ENCODE measurements around the gene SUSD6. TPM values are rescaled to one million over a fixed set of nuclear protein-coding genes. Genes with fewer than 3 reads are reported as not detected.
A peak's percentile ranks its signal among the peaks of the same experiment; 100 is the strongest.

The SUSD6 gene
- total and polyA plus RNA-seq, 9 of the 15 experiments (the other 6 are each of a cell fraction or from before 2014, with no cell fraction given), result 2.9 to 20.7 (median 5.6) TPM

DNA sequence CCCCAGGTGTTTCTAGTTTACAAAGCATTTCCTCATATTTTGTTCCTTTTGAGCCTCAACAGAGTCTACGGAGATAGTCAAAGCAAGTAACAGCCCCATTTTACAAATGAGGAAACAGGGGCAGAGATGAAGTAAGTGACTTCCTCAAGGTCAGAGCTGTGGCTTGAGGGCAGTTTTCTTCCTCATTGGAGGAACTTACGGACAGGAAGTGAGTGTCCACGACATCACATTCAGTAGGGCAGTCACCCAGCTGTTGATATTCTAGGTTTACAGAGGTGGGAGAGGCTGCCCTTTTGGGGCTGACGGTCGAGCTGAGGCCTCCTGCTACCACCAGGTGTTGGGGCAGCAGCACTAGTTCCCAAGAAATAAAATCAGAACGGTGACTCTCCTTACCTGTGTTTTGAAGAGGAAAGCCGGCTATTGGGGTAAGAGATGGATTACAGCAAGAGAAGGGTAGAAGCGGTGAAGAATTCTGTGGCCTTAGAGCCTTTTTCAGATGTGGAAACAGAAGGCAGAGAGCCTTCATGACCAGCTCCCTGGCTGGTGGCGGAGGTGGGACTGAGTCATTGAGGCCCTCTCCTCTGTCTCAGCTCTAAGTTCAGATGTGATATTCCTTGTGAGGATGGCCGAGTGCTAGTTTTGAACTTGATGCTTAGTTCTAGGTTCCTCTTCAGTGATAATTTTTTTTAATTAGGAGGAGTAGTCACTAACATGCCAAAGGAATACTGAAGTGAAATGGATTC is 41.7 kb downstream of the SUSD6 start (continued):
- TF ChIP-seq NFE2 (IDR thresholded peaks at IDR 0.05; ENCODE audit: low read depth) (no peak), MTA1 (IDR thresholded peaks at IDR 0.05; ENCODE audit: borderline replicate concordance) (no peak), ZNF134 (CRISPR knock-in tag; conservative IDR thresholded peaks at IDR 0.05) (no peak), CBX5 (IDR thresholded peaks at IDR 0.05; ENCODE audit: borderline replicate concordance, low read depth) (no peak), FOXJ3 (CRISPR knock-in tag; IDR thresholded peaks at IDR 0.05) (no peak), ZNF146 (CRISPR knock-in tag; IDR thresholded peaks at IDR 0.05; ENCODE audit: unreplicated experiment) (no peak), HDGF (IDR thresholded peaks at IDR 0.05) (no peak), PCBP1 (IDR thresholded peaks at IDR 0.05; ENCODE audit: low read depth, low read length, poor library complexity, severe bottlenecking) (no peak), ZNF436 (CRISPR knock-in tag; IDR thresholded peaks at IDR 0.05) (no peak), ZNF75A (CRISPR knock-in tag; IDR thresholded peaks at IDR 0.05) (no peak), CREB1 (IDR thresholded peaks at IDR 0.05) (no peak), CREB1 (CRISPR knock-in tag; IDR thresholded peaks at IDR 0.05) (no peak), SP1 (CRISPR knock-in tag; IDR thresholded peaks at IDR 0.05) (no peak), U2AF2 (optimal IDR thresholded peaks at IDR 0.05; ENCODE audit: low read depth, low read length) (no peak)
- TF ChIP-seq, protein P1, sequence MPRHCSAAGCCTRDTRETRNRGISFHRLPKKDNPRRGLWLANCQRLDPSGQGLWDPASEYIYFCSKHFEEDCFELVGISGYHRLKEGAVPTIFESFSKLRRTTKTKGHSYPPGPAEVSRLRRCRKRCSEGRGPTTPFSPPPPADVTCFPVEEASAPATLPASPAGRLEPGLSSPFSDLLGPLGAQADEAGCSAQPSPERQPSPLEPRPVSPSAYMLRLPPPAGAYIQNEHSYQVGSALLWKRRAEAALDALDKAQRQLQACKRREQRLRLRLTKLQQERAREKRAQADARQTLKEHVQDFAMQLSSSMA (CRISPR knock-in tag; IDR thresholded peaks at IDR 0.05), result no peak
- TF ChIP-seq, protein P2, sequence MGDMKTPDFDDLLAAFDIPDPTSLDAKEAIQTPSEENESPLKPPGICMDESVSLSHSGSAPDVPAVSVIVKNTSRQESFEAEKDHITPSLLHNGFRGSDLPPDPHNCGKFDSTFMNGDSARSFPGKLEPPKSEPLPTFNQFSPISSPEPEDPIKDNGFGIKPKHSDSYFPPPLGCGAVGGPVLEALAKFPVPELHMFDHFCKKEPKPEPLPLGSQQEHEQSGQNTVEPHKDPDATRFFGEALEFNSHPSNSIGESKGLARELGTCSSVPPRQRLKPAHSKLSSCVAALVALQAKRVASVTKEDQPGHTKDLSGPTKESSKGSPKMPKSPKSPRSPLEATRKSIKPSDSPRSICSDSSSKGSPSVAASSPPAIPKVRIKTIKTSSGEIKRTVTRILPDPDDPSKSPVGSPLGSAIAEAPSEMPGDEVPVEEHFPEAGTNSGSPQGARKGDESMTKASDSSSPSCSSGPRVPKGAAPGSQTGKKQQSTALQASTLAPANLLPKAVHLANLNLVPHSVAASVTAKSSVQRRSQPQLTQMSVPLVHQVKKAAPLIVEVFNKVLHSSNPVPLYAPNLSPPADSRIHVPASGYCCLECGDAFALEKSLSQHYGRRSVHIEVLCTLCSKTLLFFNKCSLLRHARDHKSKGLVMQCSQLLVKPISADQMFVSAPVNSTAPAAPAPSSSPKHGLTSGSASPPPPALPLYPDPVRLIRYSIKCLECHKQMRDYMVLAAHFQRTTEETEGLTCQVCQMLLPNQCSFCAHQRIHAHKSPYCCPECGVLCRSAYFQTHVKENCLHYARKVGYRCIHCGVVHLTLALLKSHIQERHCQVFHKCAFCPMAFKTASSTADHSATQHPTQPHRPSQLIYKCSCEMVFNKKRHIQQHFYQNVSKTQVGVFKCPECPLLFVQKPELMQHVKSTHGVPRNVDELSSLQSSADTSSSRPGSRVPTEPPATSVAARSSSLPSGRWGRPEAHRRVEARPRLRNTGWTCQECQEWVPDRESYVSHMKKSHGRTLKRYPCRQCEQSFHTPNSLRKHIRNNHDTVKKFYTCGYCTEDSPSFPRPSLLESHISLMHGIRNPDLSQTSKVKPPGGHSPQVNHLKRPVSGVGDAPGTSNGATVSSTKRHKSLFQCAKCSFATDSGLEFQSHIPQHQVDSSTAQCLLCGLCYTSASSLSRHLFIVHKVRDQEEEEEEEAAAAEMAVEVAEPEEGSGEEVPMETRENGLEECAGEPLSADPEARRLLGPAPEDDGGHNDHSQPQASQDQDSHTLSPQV (IDR thresholded peaks at IDR 0.05), result peak; percentile 48; the same call in 1 of the 2 replicates
- TF ChIP-seq, protein P3, sequence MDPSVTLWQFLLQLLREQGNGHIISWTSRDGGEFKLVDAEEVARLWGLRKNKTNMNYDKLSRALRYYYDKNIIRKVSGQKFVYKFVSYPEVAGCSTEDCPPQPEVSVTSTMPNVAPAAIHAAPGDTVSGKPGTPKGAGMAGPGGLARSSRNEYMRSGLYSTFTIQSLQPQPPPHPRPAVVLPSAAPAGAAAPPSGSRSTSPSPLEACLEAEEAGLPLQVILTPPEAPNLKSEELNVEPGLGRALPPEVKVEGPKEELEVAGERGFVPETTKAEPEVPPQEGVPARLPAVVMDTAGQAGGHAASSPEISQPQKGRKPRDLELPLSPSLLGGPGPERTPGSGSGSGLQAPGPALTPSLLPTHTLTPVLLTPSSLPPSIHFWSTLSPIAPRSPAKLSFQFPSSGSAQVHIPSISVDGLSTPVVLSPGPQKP (CRISPR knock-in tag; IDR thresholded peaks at IDR 0.05), result no peak
- TF ChIP-seq, protein P4, sequence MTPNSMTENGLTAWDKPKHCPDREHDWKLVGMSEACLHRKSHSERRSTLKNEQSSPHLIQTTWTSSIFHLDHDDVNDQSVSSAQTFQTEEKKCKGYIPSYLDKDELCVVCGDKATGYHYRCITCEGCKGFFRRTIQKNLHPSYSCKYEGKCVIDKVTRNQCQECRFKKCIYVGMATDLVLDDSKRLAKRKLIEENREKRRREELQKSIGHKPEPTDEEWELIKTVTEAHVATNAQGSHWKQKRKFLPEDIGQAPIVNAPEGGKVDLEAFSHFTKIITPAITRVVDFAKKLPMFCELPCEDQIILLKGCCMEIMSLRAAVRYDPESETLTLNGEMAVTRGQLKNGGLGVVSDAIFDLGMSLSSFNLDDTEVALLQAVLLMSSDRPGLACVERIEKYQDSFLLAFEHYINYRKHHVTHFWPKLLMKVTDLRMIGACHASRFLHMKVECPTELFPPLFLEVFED (CRISPR knock-in tag; conservative IDR thresholded peaks at IDR 0.05), result no peak
